ENCODE results near the gene LRRC71. TPM values are rescaled to one million over a fixed set of nuclear protein-coding genes. Genes with fewer than 3 reads are reported as not detected.

The LRRC71 gene
- total and polyA plus RNA-seq, 10 of the 15 experiments (the other 5 are each of a cell fraction or from before 2014, with no cell fraction given) = not detected

GRCh38 chr1:156970017-156970416 is 49.6 kb downstream of the LRRC71 start:
- WGBS (ENCODE audit: insufficient coverage, insufficient replicate concordance, low lambda C conversion rate, missing lambda C conversion rate) = 22% methylated on average over 3 of the region's 3 CpGs
- Histone ChIP-seq H3K79me2 (ENCODE audit: control insufficient read depth, insufficient read depth, low read length) (no peaks in the 10 kb centered on the region), H3K27me3 (replicated peaks in 1 of 2; ENCODE audit: control insufficient read depth in 2 of 2, insufficient read depth in 2 of 2, low read length in 1 of 2) (no peaks in the 10 kb centered on the region), H3K9me3 (replicated peaks; ENCODE audit: control insufficient read depth, insufficient read depth, low read length) (no peaks in the 10 kb centered on the region), H4K20me1 (ENCODE audit: control insufficient read depth, insufficient read depth) (no peaks in the 10 kb centered on the region), H2AFZ (ENCODE audit: control insufficient read depth, low read depth, low read length) (no peak overlapping the region), H3K27ac (ENCODE audit: control insufficient read depth, insufficient read depth) (no peak overlapping the region), H3K36me3 (ENCODE audit: control insufficient read depth in 2 of 2, insufficient read depth in 2 of 2, low read length in 1 of 2) (peaks cover 0 to 3% of the 10 kb centered on the region in 2 experiments; a peak in 3 of 4 replicates), H3K4me3 (no peak overlapping the region), H3K4me2 (ENCODE audit: control insufficient read depth, insufficient read depth) (no peak overlapping the region), H3K4me1 (ENCODE audit: control insufficient read depth, insufficient read depth, low read length) (no peaks in the 10 kb centered on the region), H3K9ac (ENCODE audit: control insufficient read depth, insufficient read depth, low read length) (no peak overlapping the region)
- FAIRE-seq (no peak), ATAC-seq (peak; percentile 36; the same call in 1 of the 3 replicates), DNase-seq (ENCODE audit: low read depth, low spot score) (no peak)
- RAD21 ChIA-PET (ENCODE audit: unreplicated experiment) = interaction anchor here (2.0 kb wide), 1 partner anchor 105 kb away, joined by 7 read pairs; no protein-coding TSS in a partner anchor
- CTCF ChIA-PET = interaction anchor here (1.0 to 2.2 kb wide), 7 partner anchors 10 to 280 kb away, joined by 3 to 14 read pairs (median 4); no protein-coding TSS in a partner anchor
- TF ChIP-seq RUNX3 (IDR thresholded peaks at IDR 0.05; ENCODE audit: low read length) = no peak
- TF ChIP-seq E4F1 (IDR thresholded peaks at IDR 0.05; ENCODE audit: borderline replicate concordance, partially characterized antibody) = no peak
- no peak for TF ChIP-seq ZNF622 (IDR thresholded peaks at IDR 0.05)
- no peak for TF ChIP-seq GATAD2B (conservative IDR thresholded peaks at IDR 0.05; ENCODE audit: low read depth)
- no peak for TF ChIP-seq TBL1XR1 (IDR thresholded peaks at IDR 0.05; ENCODE audit: low read depth, low read length)
- TF ChIP-seq, protein P1, sequence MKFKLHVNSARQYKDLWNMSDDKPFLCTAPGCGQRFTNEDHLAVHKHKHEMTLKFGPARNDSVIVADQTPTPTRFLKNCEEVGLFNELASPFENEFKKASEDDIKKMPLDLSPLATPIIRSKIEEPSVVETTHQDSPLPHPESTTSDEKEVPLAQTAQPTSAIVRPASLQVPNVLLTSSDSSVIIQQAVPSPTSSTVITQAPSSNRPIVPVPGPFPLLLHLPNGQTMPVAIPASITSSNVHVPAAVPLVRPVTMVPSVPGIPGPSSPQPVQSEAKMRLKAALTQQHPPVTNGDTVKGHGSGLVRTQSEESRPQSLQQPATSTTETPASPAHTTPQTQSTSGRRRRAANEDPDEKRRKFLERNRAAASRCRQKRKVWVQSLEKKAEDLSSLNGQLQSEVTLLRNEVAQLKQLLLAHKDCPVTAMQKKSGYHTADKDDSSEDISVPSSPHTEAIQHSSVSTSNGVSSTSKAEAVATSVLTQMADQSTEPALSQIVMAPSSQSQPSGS (IDR thresholded peaks at IDR 0.05; ENCODE audit: low read length) = no peak
- TF ChIP-seq HDAC2 (IDR thresholded peaks at IDR 0.05) = no peak
- TF ChIP-seq ZZZ3 (IDR thresholded peaks at IDR 0.05; ENCODE audit: control insufficient read depth, insufficient read length, low read depth) = no peak
- TF ChIP-seq, protein P2, sequence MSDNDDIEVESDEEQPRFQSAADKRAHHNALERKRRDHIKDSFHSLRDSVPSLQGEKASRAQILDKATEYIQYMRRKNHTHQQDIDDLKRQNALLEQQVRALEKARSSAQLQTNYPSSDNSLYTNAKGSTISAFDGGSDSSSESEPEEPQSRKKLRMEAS (IDR thresholded peaks at IDR 0.05; ENCODE audit: low read depth, low read length) = no peak
- TF ChIP-seq, protein P3, sequence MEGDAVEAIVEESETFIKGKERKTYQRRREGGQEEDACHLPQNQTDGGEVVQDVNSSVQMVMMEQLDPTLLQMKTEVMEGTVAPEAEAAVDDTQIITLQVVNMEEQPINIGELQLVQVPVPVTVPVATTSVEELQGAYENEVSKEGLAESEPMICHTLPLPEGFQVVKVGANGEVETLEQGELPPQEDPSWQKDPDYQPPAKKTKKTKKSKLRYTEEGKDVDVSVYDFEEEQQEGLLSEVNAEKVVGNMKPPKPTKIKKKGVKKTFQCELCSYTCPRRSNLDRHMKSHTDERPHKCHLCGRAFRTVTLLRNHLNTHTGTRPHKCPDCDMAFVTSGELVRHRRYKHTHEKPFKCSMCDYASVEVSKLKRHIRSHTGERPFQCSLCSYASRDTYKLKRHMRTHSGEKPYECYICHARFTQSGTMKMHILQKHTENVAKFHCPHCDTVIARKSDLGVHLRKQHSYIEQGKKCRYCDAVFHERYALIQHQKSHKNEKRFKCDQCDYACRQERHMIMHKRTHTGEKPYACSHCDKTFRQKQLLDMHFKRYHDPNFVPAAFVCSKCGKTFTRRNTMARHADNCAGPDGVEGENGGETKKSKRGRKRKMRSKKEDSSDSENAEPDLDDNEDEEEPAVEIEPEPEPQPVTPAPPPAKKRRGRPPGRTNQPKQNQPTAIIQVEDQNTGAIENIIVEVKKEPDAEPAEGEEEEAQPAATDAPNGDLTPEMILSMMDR (IDR thresholded peaks at IDR 0.05 in 2 of 3, conservative IDR thresholded peaks at IDR 0.05 in 1 of 3; ENCODE audit: control insufficient read depth in 2 of 3, extremely low read depth in 1 of 3, insufficient read depth in 1 of 3, low read depth in 3 of 3, low read length in 3 of 3) = peak in 2 of 3 experiments; percentile 27 to 29; a peak in 3 of 6 replicates
- no peak for TF ChIP-seq EP300 (IDR thresholded peaks at IDR 0.05; ENCODE audit: borderline replicate concordance in 1 of 2, control insufficient read depth in 1 of 2, low read depth in 2 of 2, low read length in 2 of 2)
- TF ChIP-seq, protein P4, sequence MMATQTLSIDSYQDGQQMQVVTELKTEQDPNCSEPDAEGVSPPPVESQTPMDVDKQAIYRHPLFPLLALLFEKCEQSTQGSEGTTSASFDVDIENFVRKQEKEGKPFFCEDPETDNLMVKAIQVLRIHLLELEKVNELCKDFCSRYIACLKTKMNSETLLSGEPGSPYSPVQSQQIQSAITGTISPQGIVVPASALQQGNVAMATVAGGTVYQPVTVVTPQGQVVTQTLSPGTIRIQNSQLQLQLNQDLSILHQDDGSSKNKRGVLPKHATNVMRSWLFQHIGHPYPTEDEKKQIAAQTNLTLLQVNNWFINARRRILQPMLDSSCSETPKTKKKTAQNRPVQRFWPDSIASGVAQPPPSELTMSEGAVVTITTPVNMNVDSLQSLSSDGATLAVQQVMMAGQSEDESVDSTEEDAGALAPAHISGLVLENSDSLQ (IDR thresholded peaks at IDR 0.05) = no peak
- no peak for TF ChIP-seq FOS (IDR thresholded peaks at IDR 0.05; ENCODE audit: borderline replicate concordance, extremely low read depth, insufficient read length)
- 0 out of 2 replicates have a peak, but pooled peaks have one; percentile 18 for TF ChIP-seq RAD21 (IDR thresholded peaks at IDR 0.05; ENCODE audit: insufficient read depth, low read depth, low read length)
- SMC1A ChIA-PET (ENCODE audit: uncharacterized antibody, unreplicated experiment) = interaction anchor here (0.7 to 1.8 kb wide), 5 partner anchors 58 to 104 kb away, joined by 3 to 7 read pairs (median 5); no protein-coding TSS in a partner anchor
- in situ Hi-C loops (cut with MboI) = no loop called here
- intact Hi-C loops (cut with micrococcal nuclease; ENCODE audit: unreplicated experiment) = loop anchor here (5.0 kb wide), 1 partner anchor 102 kb away; no protein-coding TSS in a partner anchor
- BruUV-seq (replicated peaks) = no TSS peak
- POLR2A ChIA-PET = no interaction called here

All from GM12878 (cell line).